GM19467 (cell line): ENCODE data around the gene RIPOR1.

Source experiments
- ATAC-seq: cut with Tn5 transposase; IDR thresholded peaks from one replicate; pipeline ENCODE4 v1.9.1; 2021; ENCODE audit warnings: mild to moderate bottlenecking, moderate library complexity; ENCODE audit not compliant: unreplicated experiment

The RIPOR1 gene

DNA sequence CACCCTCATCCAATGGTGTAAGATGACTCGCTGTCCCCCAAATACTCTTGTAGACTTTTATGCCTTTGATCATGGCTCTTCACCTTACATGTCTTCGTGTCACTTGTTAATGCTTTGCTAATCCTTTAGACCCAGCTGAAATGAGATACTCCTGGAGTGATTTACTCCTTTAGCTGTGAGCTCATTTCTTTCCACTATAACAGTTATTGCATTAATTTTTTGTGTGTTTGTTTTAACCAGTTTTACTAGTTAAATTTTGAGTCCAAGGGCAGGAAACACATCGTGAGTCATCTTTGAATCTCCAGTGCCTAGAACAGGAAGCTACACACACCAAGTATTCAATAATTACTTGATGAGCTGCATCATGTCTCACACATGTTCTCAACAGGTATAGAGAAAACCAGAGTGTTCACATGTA is 27.2 kb downstream of the RIPOR1 start:
- no peak for ATAC-seq

DNA sequence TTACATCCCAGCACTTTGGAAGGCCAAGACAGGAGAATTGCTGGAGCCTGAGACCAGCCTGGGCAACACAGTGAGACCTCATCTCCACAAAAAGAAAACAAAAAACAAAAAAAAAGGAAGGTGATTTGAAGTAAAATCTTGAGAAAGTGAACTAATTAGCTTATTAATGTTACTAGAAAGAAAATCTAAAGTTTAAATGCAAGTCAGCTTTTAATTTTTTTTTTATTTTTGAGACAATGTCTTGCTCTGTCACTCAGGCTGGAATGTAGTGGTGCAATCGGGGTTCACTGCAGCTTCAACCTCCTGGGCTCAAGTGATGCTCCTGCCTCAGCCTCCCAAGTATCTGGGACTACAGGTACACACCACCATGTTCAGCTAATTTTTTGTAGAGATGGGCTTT is 30.2 kb downstream of the RIPOR1 start:
- ATAC-seq, result no peak

DNA sequence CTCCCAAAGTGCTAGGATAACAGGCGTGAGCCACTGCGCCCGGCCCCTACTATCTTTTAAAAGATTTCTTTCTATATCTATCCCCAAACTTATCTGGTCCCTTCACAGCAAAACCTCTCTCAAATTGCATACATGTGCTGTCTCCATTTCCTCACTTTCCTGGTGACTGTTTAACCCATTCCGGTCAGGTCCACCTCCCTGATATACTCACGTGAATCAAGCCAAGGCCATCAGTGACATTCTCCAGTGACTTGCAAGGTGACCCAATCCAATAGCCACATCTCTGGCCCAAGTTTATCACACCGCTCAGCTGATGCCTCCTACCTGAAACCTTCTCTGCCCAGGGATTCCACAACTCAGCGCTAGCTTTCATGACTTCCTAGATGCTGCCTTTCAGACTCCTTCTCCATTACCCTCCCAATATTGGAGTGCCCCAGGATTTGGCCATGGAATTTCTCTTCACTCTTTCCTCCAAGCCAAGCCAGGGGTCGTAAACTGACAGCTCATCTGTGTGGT is 32.3 kb downstream of the RIPOR1 start:
- no peak for ATAC-seq

DNA sequence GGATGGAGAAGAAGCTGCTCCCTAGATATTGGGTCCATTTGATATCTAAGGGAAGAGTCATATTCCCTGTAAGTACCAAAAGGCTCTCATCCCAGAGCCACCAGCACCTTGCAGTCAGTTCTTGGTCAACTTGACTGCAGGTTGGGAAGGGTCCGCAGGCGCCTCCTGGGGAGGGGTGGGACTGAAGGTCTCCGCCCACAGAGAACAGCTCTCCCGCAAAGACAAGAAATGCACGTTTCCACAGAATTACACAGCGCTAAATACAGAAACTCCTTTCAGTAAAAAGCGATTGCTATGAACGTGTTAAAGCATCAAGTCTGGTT is 32.8 kb downstream of the RIPOR1 start:
- no peak for ATAC-seq

DNA sequence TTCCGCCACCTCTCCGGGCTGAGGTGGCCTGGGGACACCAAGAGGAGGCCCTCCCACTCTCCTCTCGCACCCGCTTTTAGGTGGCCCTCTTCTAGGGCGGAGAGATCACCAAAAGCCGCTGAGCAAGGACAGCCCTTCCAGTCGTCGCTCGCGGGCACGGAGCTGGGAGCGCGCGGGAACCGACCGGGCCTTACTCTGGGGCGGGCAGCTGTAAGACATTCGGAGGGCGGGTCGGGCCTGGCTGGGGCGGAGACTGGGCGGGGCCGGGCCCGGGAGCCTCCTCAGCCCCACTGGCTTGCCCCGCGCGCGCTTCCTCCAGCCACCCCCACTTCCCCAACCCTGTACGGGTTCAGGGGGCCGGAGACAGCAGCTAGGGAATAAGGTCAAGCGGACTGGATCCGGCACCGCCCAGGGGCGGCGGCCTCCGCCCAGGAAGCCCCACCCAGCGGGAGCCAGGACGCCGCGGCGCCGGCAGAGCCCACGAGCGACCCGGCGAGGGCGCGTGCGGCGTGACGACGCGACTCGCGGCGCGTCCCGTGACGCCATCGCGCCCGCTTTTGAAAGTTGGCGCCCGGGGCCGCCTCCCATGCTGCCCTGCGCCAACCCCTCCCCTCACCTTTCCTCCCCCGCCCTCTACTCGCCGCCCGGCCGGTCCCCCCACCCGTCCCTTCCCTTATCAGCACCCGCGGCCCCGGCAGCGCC is 33.3 kb downstream of the RIPOR1 start:
- peak; percentile 75 for ATAC-seq

DNA sequence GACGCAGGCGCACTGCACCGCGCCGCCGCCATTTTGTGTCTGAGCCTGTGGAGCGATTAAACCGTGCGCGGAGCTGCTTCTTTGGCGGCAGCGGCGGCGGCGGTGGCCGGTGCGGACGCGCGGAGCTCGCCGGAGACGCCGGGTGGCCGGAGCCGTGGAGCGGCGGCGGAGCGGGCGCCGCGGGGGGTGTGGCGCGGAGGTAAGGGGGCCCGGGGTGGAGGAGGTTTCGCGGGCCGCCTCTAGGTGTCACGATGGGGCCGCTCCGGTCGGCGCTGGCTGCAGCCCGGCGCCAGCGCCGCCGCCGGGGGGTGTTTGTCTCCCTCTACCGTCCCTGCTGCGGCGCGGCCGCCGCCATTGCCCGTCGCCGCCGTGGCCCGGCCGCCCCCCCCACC is 33.9 kb downstream of the RIPOR1 start, which contains the start of gene CTCF:
Gene CTCF (plus strand): TSS at position 1 of the 392 bp plus-strand sequence. CDS start 48,307 bp downstream, outside the sequence.
- ATAC-seq, result peak; percentile 42

DNA sequence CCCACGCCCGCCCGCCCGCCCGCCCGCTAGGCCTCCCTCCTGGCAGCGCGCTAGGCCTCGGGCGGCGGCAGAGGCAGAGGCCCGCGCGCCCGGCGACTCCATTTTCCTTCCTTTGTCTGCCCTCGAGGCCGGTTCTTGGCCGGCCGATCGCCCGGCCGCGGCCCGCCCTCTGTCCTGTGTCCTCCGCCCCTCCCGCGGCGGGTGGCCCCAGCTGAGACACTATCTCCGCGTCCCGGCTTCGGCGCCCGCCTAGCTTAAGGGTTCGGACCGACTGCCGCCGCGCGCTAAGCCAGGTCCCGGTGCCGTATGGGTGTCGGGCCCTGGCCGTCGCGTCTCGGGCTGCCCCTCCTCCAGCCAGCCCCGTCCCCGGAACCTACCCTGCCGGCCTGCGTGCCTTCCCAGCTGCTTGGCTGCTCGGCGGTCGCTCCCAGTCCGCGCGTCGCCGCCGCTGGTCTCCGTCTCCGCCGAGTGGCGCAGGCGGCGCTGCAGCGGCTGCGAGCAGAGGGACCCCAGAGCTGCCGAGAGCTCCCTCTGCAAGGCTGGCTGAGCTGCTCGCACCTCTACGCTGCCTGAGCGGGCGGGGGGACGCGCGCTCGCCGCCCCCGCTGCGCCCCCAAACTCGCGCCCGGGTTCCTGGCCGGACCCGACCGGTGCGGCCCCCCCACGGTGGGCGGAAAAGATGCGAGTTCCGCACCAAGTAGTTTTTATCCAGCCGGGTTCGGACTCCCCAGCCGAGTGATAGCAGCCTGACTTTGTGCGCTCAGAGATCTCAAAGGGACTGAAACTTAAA is 34.5 kb downstream of the RIPOR1 start:
- ATAC-seq, result peak; percentile 18

DNA sequence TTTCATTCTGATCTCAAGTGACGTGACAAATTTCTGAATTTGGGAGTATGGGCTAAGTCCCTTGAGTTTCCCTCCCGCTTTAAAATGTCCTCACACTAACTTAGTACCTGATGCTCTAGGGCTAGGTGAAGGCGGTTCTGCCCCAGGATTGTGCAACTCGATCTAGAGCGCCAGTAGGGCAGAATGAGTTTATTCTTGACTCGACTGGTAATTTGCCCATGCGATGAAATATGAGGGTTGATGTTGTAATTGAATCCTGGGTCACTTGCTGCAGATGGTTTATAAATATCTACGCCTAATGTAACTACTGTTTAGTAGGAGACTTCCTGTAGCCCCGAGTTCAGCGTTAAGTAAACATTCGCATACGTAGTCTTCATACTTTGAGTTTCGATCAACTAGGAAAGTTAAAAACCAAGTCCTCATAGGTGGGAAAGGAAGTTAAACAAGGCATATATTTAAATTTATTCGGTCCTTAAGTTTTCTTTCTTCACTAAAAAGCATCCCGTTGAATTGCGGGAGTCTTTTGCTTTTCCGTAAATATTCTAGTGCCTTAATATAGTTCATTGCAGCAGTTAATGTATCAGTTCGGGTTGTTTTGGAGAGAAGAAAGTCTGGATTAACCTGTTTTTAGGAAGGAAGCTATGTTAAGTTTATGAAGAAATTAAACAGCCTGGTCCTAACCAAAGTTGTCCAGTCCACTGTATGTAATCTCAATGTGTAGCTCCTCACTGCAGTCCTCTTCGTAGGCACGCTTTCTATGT is 35.3 kb downstream of the RIPOR1 start:
- no peak for ATAC-seq

DNA sequence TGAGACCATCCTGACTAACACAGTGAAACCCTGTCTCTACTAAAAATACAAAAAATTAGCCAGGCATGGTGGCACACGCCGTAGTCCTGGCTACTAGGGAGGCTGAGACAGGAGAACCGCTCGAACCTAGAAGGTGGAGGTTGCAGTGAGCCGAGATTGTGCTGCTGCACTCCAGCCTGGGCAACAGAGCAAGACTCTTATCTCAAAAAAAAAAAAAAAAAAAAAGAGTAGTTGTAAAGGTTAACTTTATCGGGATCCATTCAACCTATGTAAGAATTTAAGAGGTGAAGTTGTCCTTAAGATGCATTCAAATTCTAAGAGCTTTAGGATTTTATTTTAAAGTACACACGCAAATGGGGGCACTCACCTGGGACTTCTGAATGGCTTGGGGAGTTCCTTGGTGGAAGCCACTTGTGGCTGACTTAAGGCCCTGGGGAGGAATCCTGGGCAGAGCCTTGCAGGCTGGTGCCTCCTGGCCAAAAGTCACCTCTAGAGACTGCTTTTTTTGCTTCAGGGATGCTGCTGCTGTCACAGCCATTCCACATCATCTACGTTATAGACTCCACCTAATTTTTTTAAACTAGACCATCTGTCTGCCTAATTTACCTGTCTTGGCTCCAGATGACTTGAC is 37.0 kb downstream of the RIPOR1 start:
- no peak for ATAC-seq

DNA sequence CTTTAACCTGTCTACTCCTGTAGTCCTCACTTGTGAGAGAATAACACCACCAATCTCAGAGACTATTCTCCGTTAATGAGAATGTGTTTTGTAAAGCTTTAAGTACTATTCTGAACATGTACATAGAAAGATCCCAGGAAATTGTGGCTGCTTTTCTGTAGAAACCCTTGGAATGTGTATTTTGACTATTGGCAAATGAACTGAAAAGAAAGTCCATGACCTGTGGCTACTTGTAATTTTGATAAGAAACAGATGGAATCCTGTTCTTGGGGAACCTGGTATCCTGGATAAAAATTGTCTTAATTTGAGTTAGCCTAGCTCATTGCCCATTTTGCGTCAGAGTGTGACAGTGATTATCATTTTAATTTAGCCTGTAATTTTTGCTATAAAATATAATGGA is 42.8 kb downstream of the RIPOR1 start:
- no peak for ATAC-seq

DNA sequence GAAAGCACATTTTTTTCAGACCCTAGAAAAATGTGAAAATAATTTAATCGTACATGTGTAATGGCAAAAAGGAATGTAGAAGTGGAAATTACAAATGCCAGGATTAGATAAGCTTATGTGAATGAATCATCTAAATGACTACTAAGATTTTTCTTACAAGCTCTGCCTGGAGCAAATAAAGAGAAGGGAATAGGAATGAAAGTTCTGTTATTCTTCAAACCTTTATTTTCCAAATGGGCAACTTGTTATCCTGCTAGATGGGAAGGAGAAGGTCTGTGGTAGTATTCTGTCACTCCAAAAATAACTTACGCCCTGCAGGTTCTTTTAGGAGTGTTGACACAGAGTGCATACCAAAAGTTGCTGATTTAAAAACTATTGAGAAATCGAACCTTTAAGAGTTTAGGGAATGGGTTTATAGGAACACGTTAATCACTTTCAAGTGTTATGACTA is 43.4 kb downstream of the RIPOR1 start:
- ATAC-seq, result no peak

DNA sequence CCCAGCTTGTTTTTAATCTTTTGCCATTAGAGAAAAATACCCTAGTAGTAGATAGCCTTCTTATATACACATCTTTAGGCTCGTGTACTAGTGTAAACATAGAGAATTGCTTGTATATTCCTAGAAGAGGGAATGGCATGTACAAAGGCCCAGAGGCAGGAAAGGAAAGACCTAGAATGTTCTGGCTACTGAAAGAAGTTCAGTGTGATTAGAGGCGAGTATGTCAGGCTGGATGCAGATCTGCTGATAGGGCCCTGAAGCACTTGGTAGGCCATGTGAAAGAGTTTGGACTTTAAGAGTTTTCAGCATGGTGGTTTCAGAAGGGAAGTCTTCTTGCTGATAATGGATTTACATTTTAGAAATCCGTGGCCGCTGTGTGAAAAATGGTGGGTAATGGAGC is 51.1 kb downstream of the RIPOR1 start:
- no peak for ATAC-seq

DNA sequence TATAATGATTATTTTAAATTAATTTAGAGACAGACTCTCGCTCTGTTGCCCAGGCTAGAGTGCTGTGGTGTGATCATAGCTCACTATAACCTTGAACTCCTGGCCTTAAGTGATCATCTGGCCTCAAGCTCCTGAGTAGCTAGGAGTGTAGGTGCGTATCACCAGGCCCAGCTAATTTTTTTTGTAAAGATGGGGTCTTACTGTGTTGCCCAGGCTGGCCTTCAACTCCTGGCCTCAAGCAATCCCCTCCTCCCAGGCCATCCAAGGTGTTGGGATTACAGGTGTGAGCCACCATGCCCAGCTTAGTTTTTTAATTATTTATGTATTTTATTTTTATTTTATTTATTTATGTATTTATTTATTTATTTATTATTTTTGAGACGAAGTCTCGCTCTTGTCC is 51.6 kb downstream of the RIPOR1 start:
- no peak for ATAC-seq

DNA sequence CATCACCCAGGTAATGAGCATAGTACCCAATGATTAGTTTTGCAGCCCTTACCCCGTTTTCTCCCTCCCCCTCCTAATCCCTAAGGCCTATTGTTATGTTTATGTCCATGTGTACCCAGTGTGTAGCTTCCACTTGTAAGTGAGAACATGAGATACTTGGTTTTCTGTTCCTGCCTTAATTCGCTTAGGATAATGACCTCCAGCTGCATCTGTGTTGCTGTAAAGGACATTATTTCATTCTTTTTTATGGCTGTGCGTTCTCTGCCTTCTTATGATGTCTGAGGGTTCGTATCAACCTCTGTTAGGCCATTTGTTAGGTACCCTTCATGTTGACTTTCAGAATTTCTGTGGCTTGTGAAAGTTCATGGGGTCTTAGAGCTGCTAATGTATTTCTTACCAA is 64.7 kb downstream of the RIPOR1 start:
- no peak for ATAC-seq

DNA sequence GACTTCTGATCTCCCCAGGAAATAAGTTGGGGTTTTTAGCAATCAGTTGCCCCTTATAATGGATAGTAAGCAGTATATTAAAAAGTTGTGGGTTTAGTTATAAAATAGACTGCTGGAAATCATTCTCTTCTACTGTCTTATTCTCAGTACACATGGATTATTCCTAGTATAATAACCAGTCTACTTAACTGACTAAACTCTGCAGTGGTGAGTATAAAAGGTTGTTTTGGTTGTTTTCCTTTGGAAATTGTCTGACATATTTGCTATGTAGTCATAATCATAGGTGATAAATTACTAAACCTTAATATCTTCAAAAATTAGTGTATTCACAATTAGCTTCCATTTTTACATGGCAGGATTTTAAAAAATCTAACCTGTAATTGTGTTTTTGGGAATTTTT is 65.1 kb downstream of the RIPOR1 start:
- ATAC-seq, result no peak

DNA sequence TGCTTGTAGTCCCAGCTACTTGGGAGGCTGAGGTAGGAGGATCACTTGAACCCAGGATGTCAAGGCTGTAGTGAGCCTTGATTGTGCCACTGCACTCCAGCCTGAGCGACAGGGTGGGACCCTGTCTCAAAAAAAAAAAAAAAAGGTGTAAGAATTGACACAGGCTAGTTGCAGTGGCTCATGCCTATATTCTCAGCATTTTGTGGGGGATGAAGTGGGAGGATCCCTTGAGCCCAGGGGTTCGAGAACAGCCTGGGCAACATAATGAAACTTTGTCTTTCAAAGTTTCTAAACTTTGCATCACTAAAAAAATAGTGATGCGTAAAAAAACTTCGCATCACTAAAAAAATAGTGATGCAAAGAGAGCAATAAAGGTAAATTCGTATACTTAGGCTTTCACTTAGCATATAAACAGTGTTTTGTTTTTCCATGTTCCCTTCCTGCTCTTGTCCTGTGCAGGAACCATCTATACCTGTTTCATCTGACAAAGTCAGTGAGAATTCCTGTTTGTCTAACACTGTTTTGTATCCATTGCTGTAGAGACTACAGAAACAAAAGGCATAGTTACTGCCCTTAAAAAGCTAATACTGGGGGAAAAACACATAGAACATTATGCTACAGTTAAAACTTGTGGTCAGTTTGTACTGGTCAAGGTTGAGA is 65.8 kb downstream of the RIPOR1 start:
- ATAC-seq, result no peak

DNA sequence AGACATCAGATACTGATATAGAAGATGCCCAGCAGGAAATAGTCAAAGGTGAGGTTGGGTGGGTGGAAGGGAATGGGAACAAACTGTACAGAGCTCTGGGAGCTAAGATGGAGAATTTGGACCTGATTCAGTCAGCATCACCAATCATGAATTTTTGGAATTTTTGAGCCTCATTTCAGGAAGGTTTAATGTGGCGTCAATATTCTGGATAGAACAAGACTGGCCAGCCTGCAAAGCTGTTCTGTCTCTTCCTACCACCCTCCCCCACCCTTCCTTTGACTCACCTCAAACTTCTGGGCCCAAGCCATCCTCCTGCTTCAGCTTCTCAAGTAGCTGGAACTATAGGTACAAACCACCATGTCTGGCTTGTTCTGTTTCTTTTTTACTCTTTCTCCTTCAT is 66.3 kb downstream of the RIPOR1 start:
- no peak for ATAC-seq
